Measurements from ENCODE around the gene NSFL1C.

DNA sequence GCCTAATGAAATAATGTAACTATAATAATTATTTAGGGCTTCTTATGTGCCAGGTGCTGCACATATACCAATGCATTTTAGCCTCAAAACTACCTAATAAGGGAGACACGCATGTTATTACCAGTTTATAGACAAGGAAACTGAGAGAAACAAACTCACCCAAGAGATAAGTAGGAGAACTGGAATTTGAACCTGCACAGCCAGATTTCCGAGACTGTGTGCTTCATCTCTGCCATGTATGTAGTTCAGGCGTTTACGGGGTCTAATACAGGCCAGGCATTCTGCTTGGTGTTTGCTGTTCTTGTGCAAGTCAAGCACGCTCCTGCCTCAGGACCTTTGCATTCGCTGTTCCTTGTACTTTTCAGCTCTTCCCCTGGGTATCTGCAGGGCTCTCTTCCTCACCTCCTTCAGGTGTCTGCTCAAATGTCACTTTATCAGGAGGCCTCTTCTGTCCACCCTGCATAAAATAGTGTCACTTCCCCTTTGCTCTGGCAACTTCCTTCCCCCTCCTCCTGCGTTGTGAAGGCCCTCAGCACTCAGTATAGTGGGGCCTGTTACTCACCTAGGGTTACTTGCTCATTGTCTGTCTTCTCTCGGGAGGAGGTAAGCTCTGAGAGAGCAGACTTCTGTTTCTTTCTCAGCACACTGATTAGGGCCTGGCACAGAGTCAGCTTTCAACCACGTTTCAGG, 6.1 kb upstream of the NSFL1C start:
- TF ChIP-seq EZH2phosphoT487 (IDR thresholded peaks at IDR 0.05; ENCODE audit: borderline replicate concordance, low read length), result no peak
- TF ChIP-seq, protein P1, sequence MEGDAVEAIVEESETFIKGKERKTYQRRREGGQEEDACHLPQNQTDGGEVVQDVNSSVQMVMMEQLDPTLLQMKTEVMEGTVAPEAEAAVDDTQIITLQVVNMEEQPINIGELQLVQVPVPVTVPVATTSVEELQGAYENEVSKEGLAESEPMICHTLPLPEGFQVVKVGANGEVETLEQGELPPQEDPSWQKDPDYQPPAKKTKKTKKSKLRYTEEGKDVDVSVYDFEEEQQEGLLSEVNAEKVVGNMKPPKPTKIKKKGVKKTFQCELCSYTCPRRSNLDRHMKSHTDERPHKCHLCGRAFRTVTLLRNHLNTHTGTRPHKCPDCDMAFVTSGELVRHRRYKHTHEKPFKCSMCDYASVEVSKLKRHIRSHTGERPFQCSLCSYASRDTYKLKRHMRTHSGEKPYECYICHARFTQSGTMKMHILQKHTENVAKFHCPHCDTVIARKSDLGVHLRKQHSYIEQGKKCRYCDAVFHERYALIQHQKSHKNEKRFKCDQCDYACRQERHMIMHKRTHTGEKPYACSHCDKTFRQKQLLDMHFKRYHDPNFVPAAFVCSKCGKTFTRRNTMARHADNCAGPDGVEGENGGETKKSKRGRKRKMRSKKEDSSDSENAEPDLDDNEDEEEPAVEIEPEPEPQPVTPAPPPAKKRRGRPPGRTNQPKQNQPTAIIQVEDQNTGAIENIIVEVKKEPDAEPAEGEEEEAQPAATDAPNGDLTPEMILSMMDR (IDR thresholded peaks at IDR 0.05; ENCODE audit: low read depth, low read length, poor library complexity, severe bottlenecking), result no peak

Measured in DOHH2 (cell line).